Hematopoietic multipotent progenitor cell treated with erythropoietin and hydrocortisone succinate and interleukin-3 and kit ligand, for 4 days (in vitro differentiated cells): ENCODE data around the gene NME1.

ENCODE experiments used
- DNase-seq: peaks from one replicate; pipeline ENCODE4 v3.0.0-alpha.2; 2015

NME1 gene

GRCh38 chr17:51197754-51198153, 44.4 kb downstream of the NME1 start:
- DNase-seq = no peak

GRCh38 chr17:51200295-51200694, 46.9 kb downstream of the NME1 start:
- DNase-seq = peak; percentile 77

GRCh38 chr17:51200846-51201245, 47.5 kb downstream of the NME1 start:
- no peak for DNase-seq

- no peak for DNase-seq
These were observed 50.5 kb downstream of the NME1 start for GRCh38 chr17:51203838-51204237.
